ENCODE measurements around the gene PARD3. TPM values are rescaled to one million over a fixed set of nuclear protein-coding genes. Genes with fewer than 3 reads are reported as not detected.

Gene PARD3
- total RNA-seq, 2 experiments from 2014 or later, result 0.53 to 0.71 TPM

- no peak for DNase-seq
- Histone ChIP-seq H3K4me3 (ENCODE audit: low read length) (no peak overlapping the region), H3K27me3 (ENCODE audit: control insufficient read depth in 1 of 2, insufficient read depth in 2 of 2, low read length in 2 of 2) (no peaks in the 10 kb centered on the region), H3K27ac (ENCODE audit: low read depth in 1 of 2, low read length in 2 of 2) (no peak overlapping the region), H3K9me3 (ENCODE audit: control insufficient read depth in 1 of 2, insufficient read depth in 1 of 2, low read length in 2 of 2) (no peaks in the 10 kb centered on the region), H3K36me3 (ENCODE audit: insufficient read depth, low read length) (no peaks in the 10 kb centered on the region), H3K4me1 (ENCODE audit: insufficient read depth, low read length) (no peaks in the 10 kb centered on the region)
- no peaks in the 10 kb centered on the region for H3K4me1 Mint-ChIP-seq (ENCODE audit: low read depth)
- no peaks in the 10 kb centered on the region for H3K36me3 Mint-ChIP-seq (ENCODE audit: low read depth)
- H3K4me3 Mint-ChIP-seq, result no peak overlapping the region
- no peak overlapping the region for H3K27ac Mint-ChIP-seq
- no peak for TF ChIP-seq CTCF (IDR thresholded peaks at IDR 0.05)
- CTCF ChIA-PET, result no interaction called here
- POLR2A ChIA-PET, result no interaction called here
- H3K9me3 Mint-ChIP-seq, result no peaks in the 10 kb centered on the region
- peaks cover 4% of the 10 kb centered on the region for H3K27me3 Mint-ChIP-seq
- intact Hi-C loops (cut with DNase I, micrococcal nuclease), result loop anchor here in 1 of 2 experiments (10.0 kb wide), 1 partner anchor 558 kb away; no protein-coding TSS in a partner anchor
- ATAC-seq (ENCODE audit: poor library complexity), result no peak
These were observed 158.4 kb downstream of the PARD3 start for GRCh38 chr10:34656661-34657060.

- DNase-seq (peak in 4 of 14 experiments; percentile 9 to 46 (median 26)), ATAC-seq (ENCODE audit: poor library complexity) (no peak)
- Histone ChIP-seq H3K9me3 (ENCODE audit: control insufficient read depth in 1 of 2, insufficient read depth in 1 of 2, low read length in 2 of 2) (no peaks in the 10 kb centered on the region), H3K4me1 (ENCODE audit: insufficient read depth, low read length) (no peaks in the 10 kb centered on the region), H3K27ac (ENCODE audit: low read depth in 1 of 2, low read length in 2 of 2) (no peak overlapping the region), H3K36me3 (ENCODE audit: insufficient read depth, low read length) (no peaks in the 10 kb centered on the region), H3K4me3 (ENCODE audit: low read length) (no peak overlapping the region), H3K27me3 (ENCODE audit: control insufficient read depth in 1 of 2, insufficient read depth in 2 of 2, low read length in 2 of 2) (no peaks in the 10 kb centered on the region)
- CTCF ChIA-PET, result no interaction called here
- Mint-ChIP-seq H3K27ac (no peak overlapping the region), H3K4me3 (no peak overlapping the region), H3K4me1 (ENCODE audit: low read depth) (no peaks in the 10 kb centered on the region), H3K36me3 (ENCODE audit: low read depth) (no peaks in the 10 kb centered on the region), H3K27me3 (peaks cover 4% of the 10 kb centered on the region), H3K9me3 (no peaks in the 10 kb centered on the region)
- TF ChIP-seq CTCF (IDR thresholded peaks at IDR 0.05), result peak; percentile 36
- intact Hi-C loops (cut with DNase I, micrococcal nuclease), result loop anchor here in 1 of 2 experiments (10.0 kb wide), 1 partner anchor 559 kb away; no protein-coding TSS in a partner anchor
- POLR2A ChIA-PET, result no interaction called here
These were observed 159.6 kb downstream of the PARD3 start for GRCh38 chr10:34655286-34656170.

GRCh38 chr10:34654211-34654610 is 160.9 kb downstream of the PARD3 start:
- intact Hi-C loops (cut with DNase I, micrococcal nuclease), result loop anchor here in 1 of 2 experiments (10.0 kb wide), 1 partner anchor 561 kb away; no protein-coding TSS in a partner anchor
- H3K9me3 Mint-ChIP-seq, result no peaks in the 10 kb centered on the region
- TF ChIP-seq CTCF (IDR thresholded peaks at IDR 0.05), result no peak
- H3K27ac Mint-ChIP-seq, result no peak overlapping the region
- H3K27me3 Mint-ChIP-seq, result peaks cover 2% of the 10 kb centered on the region
- ATAC-seq (ENCODE audit: poor library complexity) (no peak), DNase-seq (no peak)
- POLR2A ChIA-PET, result no interaction called here
- no peak overlapping the region for H3K4me3 ChIP-seq (ENCODE audit: low read length)
- no peak overlapping the region for H3K4me3 Mint-ChIP-seq
- H3K36me3 Mint-ChIP-seq (ENCODE audit: low read depth), result no peaks in the 10 kb centered on the region
- H3K27me3 ChIP-seq (ENCODE audit: control insufficient read depth in 1 of 2, insufficient read depth in 2 of 2, low read length in 2 of 2), result no peaks in the 10 kb centered on the region
- no peaks in the 10 kb centered on the region for H3K4me1 Mint-ChIP-seq (ENCODE audit: low read depth)
- no peaks in the 10 kb centered on the region for H3K9me3 ChIP-seq (ENCODE audit: control insufficient read depth in 1 of 2, insufficient read depth in 1 of 2, low read length in 2 of 2)
- no peak overlapping the region for H3K27ac ChIP-seq (ENCODE audit: low read depth in 1 of 2, low read length in 2 of 2)
- CTCF ChIA-PET, result interaction anchor here (1.0 kb wide), 1 partner anchor 16 kb away, joined by 3 read pairs; no protein-coding TSS in a partner anchor
- H3K36me3 ChIP-seq (ENCODE audit: insufficient read depth, low read length), result no peaks in the 10 kb centered on the region
- no peaks in the 10 kb centered on the region for H3K4me1 ChIP-seq (ENCODE audit: insufficient read depth, low read length)
